HEK293 (cell line): ENCODE measurements around the gene ECSIT.
"Not testable (repeated sequence)": the region's sequence is repeated elsewhere in the genome, so short reads cannot be mapped to it uniquely, and the experiment has no call there.

Experiments used
- CTCF ChIA-PET: fragments of 350-600 bp; formaldehyde crosslinking; extraction: SDS; loops from one replicate; lab custom pipeline; 2021; ENCODE audit warnings: antibody characterized with exemption; lab: Yijun Ruan, JAX
- POLR2A ChIA-PET: fragments of 300-600 bp; formaldehyde crosslinking; extraction: SDS; loops from one replicate; lab custom pipeline; 2020; ENCODE audit warnings: antibody characterized with exemption, inconsistent platforms; lab: Yijun Ruan, JAX
- H3K27ac ChIP-seq: fragments of 200-500 bp; sonication (Bioruptor generic); 2 replicates; pipeline ENCODE4 v1.5.1; 2014; ENCODE audit warnings: low read depth, low read length, control low read depth, inconsistent platforms; ENCODE audit errors: extremely low read depth
- H3K36me3 ChIP-seq, 2 experiments: fragments of 200-500 bp in 1 of 2; sonication (Bioruptor generic) in 1 of 2; 1 replicate in 1 of 2; 2 replicates in 1 of 2; pipeline ENCODE4 v1.5.1; 2014 to 2017; ENCODE audit warnings: inconsistent platforms in 2 of 2, low read length in 2 of 2; ENCODE audit not compliant: control insufficient read depth in 2 of 2, insufficient read depth in 1 of 2
- H3K4me1 ChIP-seq: fragments of 200-500 bp; sonication (Bioruptor generic); 2 replicates; pipeline ENCODE4 v1.5.1; 2014; ENCODE audit warnings: mild to moderate bottlenecking, low read length, inconsistent platforms; ENCODE audit not compliant: control insufficient read depth, insufficient read depth
- H3K4me3 ChIP-seq: 2 replicates; pipeline ENCODE4 v1.5.1; 2011; ENCODE audit warnings: low read depth, mild to moderate bottlenecking, control low read depth, low read length, moderate library complexity
- H3K9me3 ChIP-seq: fragments of 200-500 bp; sonication (Bioruptor generic); 2 replicates; pipeline ENCODE4 v1.5.1; 2014; ENCODE audit warnings: low read depth, low read length, inconsistent platforms; ENCODE audit not compliant: control insufficient read depth, insufficient read depth
- HOXC10 ChIP-seq: sonication (generic); formaldehyde crosslinking; IDR thresholded peaks from 2 replicates; pipeline ENCODE4 v1.8.1; 2023; ENCODE audit warnings: mild to moderate bottlenecking, missing genetic modification reagents
- KLF1 ChIP-seq: fragments of 450-650 bp; formaldehyde crosslinking; IDR thresholded peaks from 2 replicates; pipeline ENCODE4 v1.5.1; 2016; ENCODE audit warnings: missing biosample characterization, missing genetic modification characterization
- ZBTB48 ChIP-seq: fragments of 450-650 bp; formaldehyde crosslinking; IDR thresholded peaks from 2 replicates; pipeline ENCODE4 v1.5.1; 2016; ENCODE audit warnings: missing biosample characterization, missing genetic modification characterization
- ZNF169 ChIP-seq: fragments of 450-650 bp; formaldehyde crosslinking; IDR thresholded peaks from 2 replicates; pipeline ENCODE4 v1.5.1; 2016; ENCODE audit warnings: missing biosample characterization, missing genetic modification characterization
- ZNF18 ChIP-seq: fragments of 450-650 bp; formaldehyde crosslinking; IDR thresholded peaks from 2 replicates; pipeline ENCODE4 v1.5.1; 2016; ENCODE audit warnings: missing biosample characterization, missing genetic modification characterization
- ZNF23 ChIP-seq: fragments of 450-650 bp; formaldehyde crosslinking; IDR thresholded peaks from 2 replicates; pipeline ENCODE4 v1.5.1; 2016; ENCODE audit warnings: missing biosample characterization, missing genetic modification characterization, borderline replicate concordance
- ZNF354C ChIP-seq: fragments of 450-650 bp; formaldehyde crosslinking; IDR thresholded peaks from 2 replicates; pipeline ENCODE4 v1.5.1; 2016; ENCODE audit warnings: missing biosample characterization, missing genetic modification characterization, low read depth, borderline replicate concordance
- ZNF398 ChIP-seq: fragments of 450-650 bp; formaldehyde crosslinking; IDR thresholded peaks from 2 replicates; pipeline ENCODE4 v1.5.1; 2017; ENCODE audit warnings: missing biosample characterization, missing genetic modification characterization
- ZNF473 ChIP-seq: fragments of 450-650 bp; formaldehyde crosslinking; IDR thresholded peaks from 2 replicates; pipeline ENCODE4 v1.5.1; 2017; ENCODE audit warnings: missing biosample characterization, missing genetic modification characterization
- ZNF521 ChIP-seq: fragments of 450-650 bp; formaldehyde crosslinking; IDR thresholded peaks from 2 replicates; pipeline ENCODE4 v1.5.1; 2017; ENCODE audit warnings: missing biosample characterization, mild to moderate bottlenecking, missing genetic modification characterization
- ZNF776 ChIP-seq: fragments of 450-650 bp; formaldehyde crosslinking; IDR thresholded peaks from 2 replicates; pipeline ENCODE4 v1.5.0; 2017; ENCODE audit warnings: missing biosample characterization, missing genetic modification characterization, borderline replicate concordance
- ZNF785 ChIP-seq: fragments of 450-650 bp; formaldehyde crosslinking; IDR thresholded peaks from 2 replicates; pipeline ENCODE4 v1.5.1; 2016; ENCODE audit warnings: missing biosample characterization, missing genetic modification characterization
- ZNF837 ChIP-seq: fragments of 450-650 bp; formaldehyde crosslinking; IDR thresholded peaks from 2 replicates; pipeline ENCODE4 v1.5.1; 2016; ENCODE audit warnings: missing biosample characterization, missing genetic modification characterization
- ZSCAN23 ChIP-seq: fragments of 450-650 bp; formaldehyde crosslinking; IDR thresholded peaks from 2 replicates; pipeline ENCODE4 v1.5.1; 2016; ENCODE audit warnings: missing biosample characterization, missing genetic modification characterization
- ZSCAN4 ChIP-seq: fragments of 450-650 bp; formaldehyde crosslinking; IDR thresholded peaks from 2 replicates; pipeline ENCODE4 v1.5.1; 2017; ENCODE audit warnings: missing biosample characterization, missing genetic modification characterization
- TF ChIP-seq, protein P1 (sequence below): fragments of 450-650 bp; formaldehyde crosslinking; IDR thresholded peaks from 2 replicates; pipeline ENCODE4 v1.5.1; 2016; ENCODE audit warnings: missing biosample characterization, missing genetic modification characterization
- TF ChIP-seq, protein P2 (sequence below): fragments of 450-650 bp; formaldehyde crosslinking; IDR thresholded peaks from 2 replicates; pipeline ENCODE4 v1.5.0; 2017; ENCODE audit warnings: missing biosample characterization, missing genetic modification characterization, borderline replicate concordance

Gene ECSIT

DNA sequence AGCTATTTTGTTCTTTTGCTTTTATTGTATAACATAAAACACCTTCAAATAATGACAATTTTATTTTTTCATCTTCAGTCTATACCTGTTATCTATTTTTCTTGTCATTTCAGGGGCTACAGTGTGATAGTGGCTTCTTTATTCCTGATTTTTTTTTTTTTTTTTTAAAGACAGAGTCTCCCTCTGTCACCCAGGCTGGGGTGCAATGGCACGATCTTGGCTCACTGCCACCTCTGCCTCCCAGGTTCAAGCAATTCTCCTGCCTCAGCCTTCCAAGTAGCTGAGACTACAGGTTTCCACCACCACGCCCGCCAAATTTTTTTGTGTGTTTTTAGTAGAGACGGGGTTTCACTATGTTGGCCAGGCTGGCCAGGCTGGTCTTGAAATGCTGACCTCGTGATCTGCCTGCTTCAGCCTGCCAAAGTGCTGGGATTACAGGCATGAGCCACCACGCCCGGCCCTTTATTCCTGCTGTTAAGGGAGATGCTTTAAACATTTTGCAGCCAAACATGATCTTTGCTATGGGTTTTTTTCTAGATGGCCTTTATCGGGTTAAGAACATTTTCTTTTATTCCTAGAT lies 60.6 kb downstream of the ECSIT start:
- H3K9me3 ChIP-seq, POLR2A ChIA-PET, H3K27ac ChIP-seq, H3K4me3 ChIP-seq, H3K4me1 ChIP-seq, H3K36me3 ChIP-seq: not testable (repeated sequence)
- CTCF ChIA-PET: interaction anchor here (0.6 to 2.0 kb wide), 7 partner anchors 13 to 225 kb away, joined by 3 to 12 read pairs (median 3); no protein-coding TSS in a partner anchor
- 0 out of 2 replicates have a peak, but pooled peaks have one; percentile 10 for TF ChIP-seq KLF1 (tag by site-specific recombination)
- TF ChIP-seq, protein P1, sequence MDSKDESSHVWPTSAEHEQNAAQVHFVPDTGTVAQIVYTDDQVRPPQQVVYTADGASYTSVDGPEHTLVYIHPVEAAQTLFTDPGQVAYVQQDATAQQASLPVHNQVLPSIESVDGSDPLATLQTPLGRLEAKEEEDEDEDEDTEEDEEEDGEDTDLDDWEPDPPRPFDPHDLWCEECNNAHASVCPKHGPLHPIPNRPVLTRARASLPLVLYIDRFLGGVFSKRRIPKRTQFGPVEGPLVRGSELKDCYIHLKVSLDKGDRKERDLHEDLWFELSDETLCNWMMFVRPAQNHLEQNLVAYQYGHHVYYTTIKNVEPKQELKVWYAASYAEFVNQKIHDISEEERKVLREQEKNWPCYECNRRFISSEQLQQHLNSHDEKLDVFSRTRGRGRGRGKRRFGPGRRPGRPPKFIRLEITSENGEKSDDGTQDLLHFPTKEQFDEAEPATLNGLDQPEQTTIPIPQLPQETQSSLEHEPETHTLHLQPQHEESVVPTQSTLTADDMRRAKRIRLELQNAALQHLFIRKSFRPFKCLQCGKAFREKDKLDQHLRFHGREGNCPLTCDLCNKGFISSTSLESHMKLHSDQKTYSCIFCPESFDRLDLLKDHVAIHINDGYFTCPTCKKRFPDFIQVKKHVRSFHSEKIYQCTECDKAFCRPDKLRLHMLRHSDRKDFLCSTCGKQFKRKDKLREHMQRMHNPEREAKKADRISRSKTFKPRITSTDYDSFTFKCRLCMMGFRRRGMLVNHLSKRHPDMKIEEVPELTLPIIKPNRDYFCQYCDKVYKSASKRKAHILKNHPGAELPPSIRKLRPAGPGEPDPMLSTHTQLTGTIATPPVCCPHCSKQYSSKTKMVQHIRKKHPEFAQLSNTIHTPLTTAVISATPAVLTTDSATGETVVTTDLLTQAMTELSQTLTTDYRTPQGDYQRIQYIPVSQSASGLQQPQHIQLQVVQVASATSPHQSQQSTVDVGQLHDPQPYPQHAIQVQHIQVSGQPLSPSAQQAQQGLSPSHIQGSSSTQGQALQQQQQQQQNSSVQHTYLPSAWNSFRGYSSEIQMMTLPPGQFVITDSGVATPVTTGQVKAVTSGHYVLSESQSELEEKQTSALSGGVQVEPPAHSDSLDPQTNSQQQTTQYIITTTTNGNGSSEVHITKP (tag by site-specific recombination): peak; percentile 79

GRCh38 chr19:11465600-11465999 lies 63.3 kb downstream of the ECSIT start:
- H3K4me1 ChIP-seq: no peaks in the 10 kb centered on the region
- no peak for TF ChIP-seq ZNF521 (tag by site-specific recombination)
- TF ChIP-seq ZNF169: no peak
- ChIA-PET CTCF (no interaction called here), POLR2A (no interaction called here)
- no peak overlapping the region for H3K27ac ChIP-seq
- H3K36me3 ChIP-seq: no peaks in the 10 kb centered on the region
- no peaks in the 10 kb centered on the region for H3K9me3 ChIP-seq
- H3K4me3 ChIP-seq: no peak overlapping the region

- Histone ChIP-seq H3K4me3 (no peak overlapping the region), H3K36me3 (no peaks in the 10 kb centered on the region), H3K9me3 (no peaks in the 10 kb centered on the region), H3K27ac (no peak overlapping the region), H3K4me1 (no peaks in the 10 kb centered on the region)
- CTCF ChIA-PET: interaction anchor here (0.7 kb wide), 1 partner anchor 83 kb away, joined by 3 read pairs; no protein-coding TSS in a partner anchor
- POLR2A ChIA-PET: no interaction called here
- TF ChIP-seq ZNF785 (tag by site-specific recombination) (0 out of 2 replicates have a peak, but pooled peaks have one; percentile 8), ZNF23 (tag by site-specific recombination) (no peak), ZBTB48 (tag by site-specific recombination) (no peak), ZNF18 (tag by site-specific recombination) (peak; percentile 61), ZNF837 (tag by site-specific recombination) (no peak), ZSCAN23 (tag by site-specific recombination) (peak; percentile 24; the same call in 1 of the 2 replicates), ZNF473 (0 out of 2 replicates have a peak, but pooled peaks have one; percentile 46), ZNF776 (tag by site-specific recombination) (peak; percentile 8; the same call in 1 of the 2 replicates), ZNF398 (tag by site-specific recombination) (peak; percentile 28; the same call in 1 of the 2 replicates), ZNF354C (tag by site-specific recombination) (0 out of 2 replicates have a peak, but pooled peaks have one; percentile 24), HOXC10 (CRISPR knock-in tag) (no peak), ZSCAN4 (tag by site-specific recombination) (peak; percentile 81)
- TF ChIP-seq, protein P2, sequence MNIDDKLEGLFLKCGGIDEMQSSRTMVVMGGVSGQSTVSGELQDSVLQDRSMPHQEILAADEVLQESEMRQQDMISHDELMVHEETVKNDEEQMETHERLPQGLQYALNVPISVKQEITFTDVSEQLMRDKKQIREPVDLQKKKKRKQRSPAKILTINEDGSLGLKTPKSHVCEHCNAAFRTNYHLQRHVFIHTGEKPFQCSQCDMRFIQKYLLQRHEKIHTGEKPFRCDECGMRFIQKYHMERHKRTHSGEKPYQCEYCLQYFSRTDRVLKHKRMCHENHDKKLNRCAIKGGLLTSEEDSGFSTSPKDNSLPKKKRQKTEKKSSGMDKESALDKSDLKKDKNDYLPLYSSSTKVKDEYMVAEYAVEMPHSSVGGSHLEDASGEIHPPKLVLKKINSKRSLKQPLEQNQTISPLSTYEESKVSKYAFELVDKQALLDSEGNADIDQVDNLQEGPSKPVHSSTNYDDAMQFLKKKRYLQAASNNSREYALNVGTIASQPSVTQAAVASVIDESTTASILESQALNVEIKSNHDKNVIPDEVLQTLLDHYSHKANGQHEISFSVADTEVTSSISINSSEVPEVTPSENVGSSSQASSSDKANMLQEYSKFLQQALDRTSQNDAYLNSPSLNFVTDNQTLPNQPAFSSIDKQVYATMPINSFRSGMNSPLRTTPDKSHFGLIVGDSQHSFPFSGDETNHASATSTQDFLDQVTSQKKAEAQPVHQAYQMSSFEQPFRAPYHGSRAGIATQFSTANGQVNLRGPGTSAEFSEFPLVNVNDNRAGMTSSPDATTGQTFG: peak; percentile 80; the same call in 1 of the 2 replicates
Observed at GRCh38 chr19:11464333-11465265, 64.3 kb downstream of the ECSIT start.
